ENCODE results near the gene NTHL1.

DNA sequence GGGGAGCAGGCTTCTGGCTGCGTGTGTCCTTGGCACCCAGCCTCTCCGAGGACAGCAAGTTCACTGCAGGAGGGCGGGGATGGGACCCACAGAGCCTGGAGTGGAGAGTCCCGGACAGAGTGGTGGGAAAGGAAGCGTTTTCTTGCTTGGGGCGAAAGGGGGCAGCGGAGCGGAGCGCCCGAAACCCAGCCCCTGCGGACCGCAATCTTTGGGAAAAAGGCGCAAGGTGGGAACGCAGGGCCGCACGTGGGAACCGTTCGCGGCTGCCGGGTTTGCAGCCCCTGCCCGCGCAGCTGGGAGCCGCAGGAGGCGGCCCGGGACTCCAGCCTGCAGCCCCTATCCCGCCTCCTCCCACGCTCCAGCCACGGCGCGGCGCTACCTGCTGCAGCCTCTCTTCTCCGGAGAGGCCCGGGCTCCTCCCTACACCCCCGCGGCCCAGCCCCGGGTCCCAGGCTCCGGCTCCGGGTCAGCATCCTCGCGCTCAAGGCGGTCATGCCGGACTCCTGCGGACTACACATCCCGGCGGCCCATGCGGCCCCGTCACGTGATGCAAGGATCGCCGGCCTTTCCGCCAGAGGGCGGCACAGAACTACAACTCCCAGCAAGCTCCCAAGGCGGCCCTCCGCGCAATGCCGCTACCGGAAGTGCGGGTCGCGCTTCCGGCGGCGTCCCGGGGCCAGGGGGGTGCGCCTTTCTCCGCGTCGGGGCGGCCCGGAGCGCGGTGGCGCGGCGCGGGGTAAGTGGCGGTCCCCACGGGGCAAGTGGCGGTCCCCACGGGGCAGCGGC is at the start of gene NTHL1, which contains the start of gene TSC2:
- TF ChIP-seq CTCF (IDR thresholded peaks at IDR 0.05) (peak; percentile 38), ZFX (IDR thresholded peaks at IDR 0.05; ENCODE audit: borderline replicate concordance) (no peak)
